Measurements from ENCODE around the gene TWNK.
A peak's percentile ranks its signal among the peaks of the same experiment; 100 is the strongest.

TWNK gene

GRCh38 chr10:101013365-101013825 is 26.1 kb downstream of the TWNK start:
- DNase-seq = no peak

GRCh38 chr10:101014230-101014884 is 27.0 kb downstream of the TWNK start:
- no peak for DNase-seq

GRCh38 chr10:101014966-101015581 is 27.7 kb downstream of the TWNK start:
- DNase-seq = no peak

GRCh38 chr10:101015582-101015973 is 28.2 kb downstream of the TWNK start:
- DNase-seq = no peak

- DNase-seq = no peak
These were observed 29.5 kb downstream of the TWNK start for GRCh38 chr10:101016814-101017213.

- no peak for DNase-seq
These were observed 30.8 kb downstream of the TWNK start for GRCh38 chr10:101018118-101018599.

- DNase-seq = peak; percentile 28
These were observed 31.5 kb downstream of the TWNK start for GRCh38 chr10:101018600-101019439.

GRCh38 chr10:101019440-101019703 is 32.0 kb downstream of the TWNK start:
- DNase-seq = no peak

- no peak for DNase-seq
These were observed 33.2 kb downstream of the TWNK start for GRCh38 chr10:101020427-101021075.

GRCh38 chr10:101021239-101021638 is 33.9 kb downstream of the TWNK start:
- DNase-seq = no peak

GRCh38 chr10:101021692-101022251 is 34.4 kb downstream of the TWNK start:
- DNase-seq = no peak

GRCh38 chr10:101022967-101023705 is 35.8 kb downstream of the TWNK start:
- no peak for DNase-seq

GRCh38 chr10:101027106-101027720 is 39.9 kb downstream of the TWNK start:
- no peak for DNase-seq

- DNase-seq = no peak
These were observed 41.3 kb downstream of the TWNK start for GRCh38 chr10:101028446-101029337.

GRCh38 chr10:101029520-101030295 is 42.4 kb downstream of the TWNK start:
- no peak for DNase-seq

- no peak for DNase-seq
These were observed 43.3 kb downstream of the TWNK start for GRCh38 chr10:101030496-101031127.

GRCh38 chr10:101031128-101031795 is 43.9 kb downstream of the TWNK start, which contains the start of the genes PDZD7 and SFXN3:
PDZD7 (minus strand) TSS chr10:101031129; CDS start chr10:101030219, 910 bp downstream.
SFXN3 (plus strand) TSS chr10:101031234; CDS start chr10:101034695, 3,461 bp downstream.
- peak; percentile 58 for DNase-seq

- DNase-seq = no peak
These were observed 44.7 kb downstream of the TWNK start for GRCh38 chr10:101031796-101032636.

Data from DMS 273 treated with DMSO at 0.1 percent for 48 hours (cell line).